GM23248 (cell line): Measurements from ENCODE around the gene R3HDM2.

Experiments used
- EZH2 ChIP-seq: fragments of 200-600 bp; sonication (generic); IDR thresholded peaks from 2 replicates; pipeline ENCODE4 v1.6.1; 2018; ENCODE audit warnings: antibody characterized with exemption, mild to moderate bottlenecking; ENCODE audit not compliant: insufficient read depth, poor library complexity, severe bottlenecking
- EZH2phosphoT487 ChIP-seq: fragments of 200-600 bp; sonication (generic); IDR thresholded peaks from 2 replicates; pipeline ENCODE4 v1.6.1; 2018; ENCODE audit warnings: antibody characterized with exemption, moderate library complexity, mild to moderate bottlenecking, low read depth; ENCODE audit not compliant: insufficient read depth

- no peak for TF ChIP-seq EZH2
- TF ChIP-seq EZH2phosphoT487 = no peak
These were observed at the start of gene R3HDM2 for GRCh38 chr12:57430931-57431566.
